ENCODE measurements around the gene SLC9A1.
A peak's percentile ranks its signal among the peaks of the same experiment; 100 is the strongest.

Gene SLC9A1

GRCh38 chr1:27142464-27142863 lies 12.5 kb downstream of the SLC9A1 start:
- no peak overlapping the region for H2BK120ac ChIP-seq (ENCODE audit: low read depth, low read length)
- peaks cover 0 to 11% of the 10 kb centered on the region in 2 experiments for H3K36me3 ChIP-seq (ENCODE audit: control insufficient read depth in 1 of 2, insufficient read depth in 2 of 2, low read depth in 1 of 2, low read length in 2 of 2)
- peaks cover 27% of the 10 kb centered on the region for H3K4me1 ChIP-seq (ENCODE audit: control insufficient read depth, insufficient read depth, low read depth, low read length)
- DNase-seq, result no peak
- no peak overlapping the region for H2BK5ac ChIP-seq (ENCODE audit: low read depth, low read length, poor library complexity, severe bottlenecking)
- H3K4me3 ChIP-seq (ENCODE audit: insufficient read depth in 1 of 2, low read depth in 1 of 2, low read length in 2 of 2), result no peak overlapping the region
- no peak overlapping the region for H4K91ac ChIP-seq (ENCODE audit: low read length)
- peak overlapping the region; percentile 16 for H3K9ac ChIP-seq (ENCODE audit: low read length)
- H3K27me3 ChIP-seq (ENCODE audit: control insufficient read depth in 1 of 2, insufficient read depth in 1 of 2, low read length in 2 of 2), result no peaks in the 10 kb centered on the region
- H2BK15ac ChIP-seq (ENCODE audit: low read depth, poor library complexity, severe bottlenecking), result no peak overlapping the region
- no peak overlapping the region for H3K18ac ChIP-seq (ENCODE audit: low read depth in 1 of 2, low read length in 2 of 2)
- peaks cover 51% of the 10 kb centered on the region for H3K79me1 ChIP-seq (replicated peaks; ENCODE audit: low read length, poor library complexity, severe bottlenecking)
- H4K8ac ChIP-seq (ENCODE audit: low read length), result peak overlapping the region; percentile 12
- no peak overlapping the region for H3K14ac ChIP-seq (ENCODE audit: low read length in 2 of 2)
- H3K4ac ChIP-seq (ENCODE audit: low read depth in 1 of 2, low read length in 2 of 2), result no peak overlapping the region
- no peak overlapping the region for H3K23ac ChIP-seq (ENCODE audit: low read length in 2 of 2)
- H3K4me2 ChIP-seq (ENCODE audit: low read length, poor library complexity, severe bottlenecking), result no peak overlapping the region
- no peak overlapping the region for H2AFZ ChIP-seq (ENCODE audit: low read depth, low read length)
- peak overlapping the region in 1 of 2 experiments; percentile 12 for H2BK12ac ChIP-seq (ENCODE audit: low read length in 2 of 2)
- no peaks in the 10 kb centered on the region for H3K9me3 ChIP-seq (ENCODE audit: control insufficient read depth, low read length)
- 92% methylated on average over 3 of the region's 3 CpGs for WGBS
- H3K27ac ChIP-seq (ENCODE audit: low read length, poor library complexity, severe bottlenecking), result no peak overlapping the region
- no peak overlapping the region for H2AK5ac ChIP-seq (ENCODE audit: low read length, severe bottlenecking)

GRCh38 chr1:27141266-27142003 lies 13.5 kb downstream of the SLC9A1 start:
- H3K27ac ChIP-seq (ENCODE audit: low read length, poor library complexity, severe bottlenecking), result no peak overlapping the region
- no peak overlapping the region for H4K91ac ChIP-seq (ENCODE audit: low read length)
- H2BK15ac ChIP-seq (ENCODE audit: low read depth, poor library complexity, severe bottlenecking), result no peak overlapping the region
- no peak overlapping the region for H3K9ac ChIP-seq (ENCODE audit: low read length)
- no peak overlapping the region for H3K4me2 ChIP-seq (ENCODE audit: low read length, poor library complexity, severe bottlenecking)
- no peak overlapping the region for H2BK5ac ChIP-seq (ENCODE audit: low read depth, low read length, poor library complexity, severe bottlenecking)
- no peak overlapping the region for H2AK5ac ChIP-seq (ENCODE audit: low read length, severe bottlenecking)
- H3K79me1 ChIP-seq (replicated peaks; ENCODE audit: low read length, poor library complexity, severe bottlenecking), result peaks cover 56% of the 10 kb centered on the region
- peaks cover 0 to 11% of the 10 kb centered on the region in 2 experiments for H3K36me3 ChIP-seq (ENCODE audit: control insufficient read depth in 1 of 2, insufficient read depth in 2 of 2, low read depth in 1 of 2, low read length in 2 of 2)
- no peak overlapping the region for H3K23ac ChIP-seq (ENCODE audit: low read length in 2 of 2)
- no peaks in the 10 kb centered on the region for H3K27me3 ChIP-seq (ENCODE audit: control insufficient read depth in 1 of 2, insufficient read depth in 1 of 2, low read length in 2 of 2)
- H3K4me3 ChIP-seq (ENCODE audit: insufficient read depth in 1 of 2, low read depth in 1 of 2, low read length in 2 of 2), result no peak overlapping the region
- H3K14ac ChIP-seq (ENCODE audit: low read length in 2 of 2), result peak overlapping the region in 1 of 2 experiments; percentile 30
- H4K8ac ChIP-seq (ENCODE audit: low read length), result no peak overlapping the region
- H2BK120ac ChIP-seq (ENCODE audit: low read depth, low read length), result no peak overlapping the region
- no peak overlapping the region for H3K4ac ChIP-seq (ENCODE audit: low read depth in 1 of 2, low read length in 2 of 2)
- no peaks in the 10 kb centered on the region for H3K9me3 ChIP-seq (ENCODE audit: control insufficient read depth, low read length)
- no peak overlapping the region for H2AFZ ChIP-seq (ENCODE audit: low read depth, low read length)
- H2BK12ac ChIP-seq (ENCODE audit: low read length in 2 of 2), result no peak overlapping the region
- H3K18ac ChIP-seq (ENCODE audit: low read depth in 1 of 2, low read length in 2 of 2), result no peak overlapping the region
- DNase-seq, result no peak
- 81% methylated on average over 9 of the region's 9 CpGs for WGBS
- peaks cover 31% of the 10 kb centered on the region for H3K4me1 ChIP-seq (ENCODE audit: control insufficient read depth, insufficient read depth, low read depth, low read length)

- no peak overlapping the region for H2BK5ac ChIP-seq (ENCODE audit: low read depth, low read length, poor library complexity, severe bottlenecking)
- H3K4me2 ChIP-seq (ENCODE audit: low read length, poor library complexity, severe bottlenecking), result no peak overlapping the region
- H3K4me3 ChIP-seq (ENCODE audit: insufficient read depth in 1 of 2, low read depth in 1 of 2, low read length in 2 of 2), result no peak overlapping the region
- no peak overlapping the region for H3K4ac ChIP-seq (ENCODE audit: low read depth in 1 of 2, low read length in 2 of 2)
- no peak overlapping the region for H4K8ac ChIP-seq (ENCODE audit: low read length)
- H3K4me1 ChIP-seq (ENCODE audit: control insufficient read depth, insufficient read depth, low read depth, low read length), result peaks cover 27% of the 10 kb centered on the region
- no peak overlapping the region for H3K14ac ChIP-seq (ENCODE audit: low read length in 2 of 2)
- H2AK5ac ChIP-seq (ENCODE audit: low read length, severe bottlenecking), result no peak overlapping the region
- no peak overlapping the region for H2BK12ac ChIP-seq (ENCODE audit: low read length in 2 of 2)
- H3K18ac ChIP-seq (ENCODE audit: low read depth in 1 of 2, low read length in 2 of 2), result no peak overlapping the region
- no peak overlapping the region for H3K9ac ChIP-seq (ENCODE audit: low read length)
- H2AFZ ChIP-seq (ENCODE audit: low read depth, low read length), result no peak overlapping the region
- WGBS, result 93% methylated on average over 6 of the region's 6 CpGs
- no peak overlapping the region for H3K23ac ChIP-seq (ENCODE audit: low read length in 2 of 2)
- DNase-seq, result no peak
- H4K91ac ChIP-seq (ENCODE audit: low read length), result no peak overlapping the region
- H3K27ac ChIP-seq (ENCODE audit: low read length, poor library complexity, severe bottlenecking), result no peak overlapping the region
- no peak overlapping the region for H2BK15ac ChIP-seq (ENCODE audit: low read depth, poor library complexity, severe bottlenecking)
- no peaks in the 10 kb centered on the region for H3K9me3 ChIP-seq (ENCODE audit: control insufficient read depth, low read length)
- no peak overlapping the region for H2BK120ac ChIP-seq (ENCODE audit: low read depth, low read length)
- H3K36me3 ChIP-seq (ENCODE audit: control insufficient read depth in 1 of 2, insufficient read depth in 2 of 2, low read depth in 1 of 2, low read length in 2 of 2), result peaks cover 3 to 11% of the 10 kb centered on the region in 2 experiments
- H3K79me1 ChIP-seq (replicated peaks; ENCODE audit: low read length, poor library complexity, severe bottlenecking), result peaks cover 62% of the 10 kb centered on the region
- H3K27me3 ChIP-seq (ENCODE audit: control insufficient read depth in 1 of 2, insufficient read depth in 1 of 2, low read length in 2 of 2), result no peaks in the 10 kb centered on the region
Measured at GRCh38 chr1:27139980-27140379, 14.9 kb downstream of the SLC9A1 start.

GRCh38 chr1:27138927-27139326 lies 16.0 kb downstream of the SLC9A1 start:
- Histone ChIP-seq H3K4me1 (ENCODE audit: control insufficient read depth, insufficient read depth, low read depth, low read length) (peaks cover 27% of the 10 kb centered on the region), H2AK5ac (ENCODE audit: low read length, severe bottlenecking) (no peak overlapping the region), H2AFZ (ENCODE audit: low read depth, low read length) (no peak overlapping the region), H3K23ac (ENCODE audit: low read length in 2 of 2) (no peak overlapping the region), H3K9me3 (ENCODE audit: control insufficient read depth, low read length) (no peaks in the 10 kb centered on the region), H2BK12ac (ENCODE audit: low read length in 2 of 2) (no peak overlapping the region), H4K8ac (ENCODE audit: low read length) (no peak overlapping the region), H3K36me3 (ENCODE audit: control insufficient read depth in 1 of 2, insufficient read depth in 2 of 2, low read depth in 1 of 2, low read length in 2 of 2) (peaks cover 7 to 11% of the 10 kb centered on the region in 2 experiments), H3K79me1 (replicated peaks; ENCODE audit: low read length, poor library complexity, severe bottlenecking) (peaks cover 55% of the 10 kb centered on the region), H2BK5ac (ENCODE audit: low read depth, low read length, poor library complexity, severe bottlenecking) (no peak overlapping the region), H2BK120ac (ENCODE audit: low read depth, low read length) (no peak overlapping the region), H3K4ac (ENCODE audit: low read depth in 1 of 2, low read length in 2 of 2) (no peak overlapping the region), H3K14ac (ENCODE audit: low read length in 2 of 2) (no peak overlapping the region), H2BK15ac (ENCODE audit: low read depth, poor library complexity, severe bottlenecking) (no peak overlapping the region), H3K27me3 (ENCODE audit: control insufficient read depth in 1 of 2, insufficient read depth in 1 of 2, low read length in 2 of 2) (no peaks in the 10 kb centered on the region), H3K4me3 (ENCODE audit: insufficient read depth in 1 of 2, low read depth in 1 of 2, low read length in 2 of 2) (no peak overlapping the region), H3K27ac (ENCODE audit: low read length, poor library complexity, severe bottlenecking) (no peak overlapping the region), H3K18ac (ENCODE audit: low read depth in 1 of 2, low read length in 2 of 2) (no peak overlapping the region), H4K91ac (ENCODE audit: low read length) (no peak overlapping the region), H3K9ac (ENCODE audit: low read length) (no peak overlapping the region), H3K4me2 (ENCODE audit: low read length, poor library complexity, severe bottlenecking) (no peak overlapping the region)
- no peak for DNase-seq
- WGBS, result over 99% methylated on average over 6 of the region's 6 CpGs

Measured in mesenchymal stem cell (in vitro differentiated cells and primary cell).